OCI-LY1 (cell line): Measurements from ENCODE around the gene PHOSPHO1.

Experiments
- CTCF ChIP-seq: fragments of 200-600 bp; sonication (generic), shearing (Covaris generic); IDR thresholded peaks from 2 replicates; pipeline ENCODE4 v1.5.1; 2017; ENCODE audit warnings: mild to moderate bottlenecking, antibody characterized with exemption, low read length, moderate library complexity, mixed read lengths
- EZH2 ChIP-seq: fragments of 200-600 bp; sonication (generic), shearing (Covaris generic); IDR thresholded peaks from 2 replicates; pipeline ENCODE4 v1.8.0; 2017; ENCODE audit warnings: borderline replicate concordance, mixed run types, mild to moderate bottlenecking, antibody characterized with exemption, low read length, moderate library complexity, mixed read lengths

DNA sequence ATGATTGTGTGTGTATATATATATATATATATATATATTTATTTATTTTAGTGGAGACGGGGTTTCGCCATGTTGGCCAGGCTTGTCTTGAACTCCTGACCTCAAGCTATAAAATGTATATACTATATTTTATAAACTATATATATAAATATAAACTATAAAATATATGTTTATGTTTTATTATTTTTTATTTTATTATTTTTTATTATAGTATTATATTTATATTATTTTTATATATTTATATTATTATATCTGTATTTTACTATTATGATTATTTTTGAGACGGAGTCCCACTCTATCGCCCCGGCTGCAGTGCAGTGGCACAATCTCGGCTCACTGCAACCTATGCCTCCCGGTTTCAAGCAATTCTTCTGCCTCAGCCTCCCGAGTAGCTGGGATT is 10.5 kb upstream of the PHOSPHO1 start:
- TF ChIP-seq EZH2: no peak
- no peak for TF ChIP-seq CTCF
